Cardiac ventricle fibroblast (primary cell): Measurements from ENCODE around the gene MBTPS2. TPM values are rescaled to one million over a fixed set of nuclear protein-coding genes. Genes with fewer than 3 reads are reported as not detected.

Source experiments
- total RNA-seq: library from RNA; depleted of rRNA; stranded (reverse); fragments of >200 nt; gene quantifications from 2 replicates; pipeline ENCODE4 v1.2.3, GENCODE V29; 2015

The MBTPS2 gene
- 12.1 and 13.5 TPM in 2 replicates for total RNA-seq

DNA sequence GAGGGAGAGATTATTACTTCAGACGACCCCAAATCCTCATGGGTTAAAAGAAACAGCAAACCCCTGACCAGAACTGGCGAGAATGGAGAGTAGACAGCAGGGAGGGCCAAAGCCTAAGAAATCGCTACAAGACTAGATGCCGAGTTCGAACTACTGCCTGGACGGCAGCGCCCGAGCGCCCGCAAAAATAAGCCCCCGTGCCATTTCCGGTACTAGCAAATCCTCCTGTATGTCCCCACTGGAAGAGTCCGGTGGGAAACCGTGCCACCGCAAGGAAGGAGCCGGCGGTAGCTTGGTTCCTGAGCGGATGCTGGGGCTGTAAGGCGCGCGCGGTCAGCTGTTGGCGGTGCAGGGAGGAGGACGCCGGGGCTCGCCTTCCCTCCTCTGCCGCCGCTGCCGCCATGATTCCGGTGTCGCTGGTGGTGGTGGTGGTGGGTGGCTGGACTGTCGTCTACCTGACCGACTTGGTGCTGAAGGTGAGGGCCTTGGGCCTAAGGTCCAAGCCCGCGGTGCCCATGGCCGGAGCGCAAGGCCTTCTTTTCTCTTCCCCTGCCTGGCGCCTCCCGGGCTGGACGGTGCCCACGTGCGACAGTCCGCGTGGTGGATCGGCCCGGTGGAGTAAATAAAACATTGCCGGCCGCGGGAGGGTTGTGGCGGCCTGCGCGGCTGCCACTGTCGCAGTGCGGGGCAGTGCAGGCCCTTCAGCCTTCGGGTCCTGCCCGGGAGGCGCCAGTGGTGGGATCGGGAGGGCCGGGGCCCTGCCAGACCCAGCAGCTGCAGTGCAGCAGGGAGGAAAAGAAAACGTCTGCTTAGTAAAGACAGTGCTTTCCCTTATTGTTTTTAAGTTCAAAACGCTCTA, at the start of gene MBTPS2:
Gene MBTPS2 (plus strand): TSS at position 284 of the 859 bp plus-strand sequence. CDS start 118 bp downstream, at position 402.

DNA sequence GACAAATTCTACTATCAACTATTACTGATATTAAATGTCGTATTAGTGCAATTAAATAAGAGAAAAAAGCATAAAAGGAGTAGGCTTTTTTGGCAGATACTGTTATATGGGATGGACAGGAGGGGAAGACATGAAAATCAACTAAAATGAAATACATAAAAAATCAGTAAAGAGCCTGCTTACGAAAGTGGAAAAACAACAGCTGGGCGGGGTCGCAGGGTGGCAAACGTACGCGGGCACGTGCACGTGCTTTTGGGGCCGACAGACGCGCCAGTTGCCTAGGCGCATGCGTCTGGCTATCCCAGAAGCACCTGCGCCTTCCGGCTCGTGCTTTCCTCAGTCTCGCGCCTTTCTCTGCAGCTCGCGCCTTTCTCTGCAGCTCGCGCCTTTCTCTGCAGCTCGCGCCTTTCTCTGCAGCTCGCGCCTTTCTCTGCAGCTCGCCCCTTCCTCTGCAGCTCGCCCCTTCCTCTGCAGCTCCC, 16.6 kb downstream of the MBTPS2 start, which contains the start of gene YY2:
Gene YY2 (plus strand): TSS at position 51 of the 479 bp plus-strand sequence. CDS start 498 bp downstream, outside the sequence.

Other genes starting within 250 kb of the MBTPS2 start
- gene KLHL34, start 181.3 kb upstream of the MBTPS2 start, total RNA-seq: not detected in 2 replicates
- gene SMPX, start 81.5 kb upstream of the MBTPS2 start, total RNA-seq: not detected in 2 replicates
- gene YY2, start 16.4 kb downstream of the MBTPS2 start, total RNA-seq: 0.56 and 2.3 TPM in 2 replicates
- 32.6 and 39.1 TPM in 2 replicates for gene SMS, start 101.1 kb downstream of the MBTPS2 start, total RNA-seq
- gene PHEX, start 192.7 kb downstream of the MBTPS2 start, total RNA-seq: 0.54 and 1.2 TPM in 2 replicates